ENCODE results near the gene ANKRD60.

DNA sequence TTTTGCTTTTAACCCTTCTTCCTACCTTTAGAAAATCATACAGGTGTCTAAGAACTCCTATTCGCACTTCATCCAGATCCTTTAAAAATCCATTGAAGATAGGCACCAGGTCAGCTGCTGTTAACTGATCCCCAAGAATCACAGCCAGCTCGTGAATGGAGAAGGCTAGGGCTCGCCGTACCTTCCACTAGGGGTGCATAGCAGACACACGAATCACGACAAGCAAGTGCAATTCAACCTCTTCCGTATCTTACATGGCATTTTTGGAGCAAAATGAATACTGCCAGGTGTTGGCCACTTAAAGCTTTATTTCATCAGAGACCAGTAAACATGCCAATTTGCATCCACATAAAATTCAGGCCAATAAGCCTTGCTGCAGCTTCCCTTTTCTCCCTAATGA lies 10.8 kb upstream of the ANKRD60 start:
- TF ChIP-seq, protein P1, sequence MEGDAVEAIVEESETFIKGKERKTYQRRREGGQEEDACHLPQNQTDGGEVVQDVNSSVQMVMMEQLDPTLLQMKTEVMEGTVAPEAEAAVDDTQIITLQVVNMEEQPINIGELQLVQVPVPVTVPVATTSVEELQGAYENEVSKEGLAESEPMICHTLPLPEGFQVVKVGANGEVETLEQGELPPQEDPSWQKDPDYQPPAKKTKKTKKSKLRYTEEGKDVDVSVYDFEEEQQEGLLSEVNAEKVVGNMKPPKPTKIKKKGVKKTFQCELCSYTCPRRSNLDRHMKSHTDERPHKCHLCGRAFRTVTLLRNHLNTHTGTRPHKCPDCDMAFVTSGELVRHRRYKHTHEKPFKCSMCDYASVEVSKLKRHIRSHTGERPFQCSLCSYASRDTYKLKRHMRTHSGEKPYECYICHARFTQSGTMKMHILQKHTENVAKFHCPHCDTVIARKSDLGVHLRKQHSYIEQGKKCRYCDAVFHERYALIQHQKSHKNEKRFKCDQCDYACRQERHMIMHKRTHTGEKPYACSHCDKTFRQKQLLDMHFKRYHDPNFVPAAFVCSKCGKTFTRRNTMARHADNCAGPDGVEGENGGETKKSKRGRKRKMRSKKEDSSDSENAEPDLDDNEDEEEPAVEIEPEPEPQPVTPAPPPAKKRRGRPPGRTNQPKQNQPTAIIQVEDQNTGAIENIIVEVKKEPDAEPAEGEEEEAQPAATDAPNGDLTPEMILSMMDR (IDR thresholded peaks at IDR 0.05): no peak
- no peak for TF ChIP-seq POLR2A (IDR thresholded peaks at IDR 0.05)
